ENCODE data around the gene PACSIN1. TPM values are rescaled to one million over a fixed set of nuclear protein-coding genes. Genes with fewer than 3 reads are reported as not detected.

PACSIN1 gene
- total RNA-seq, 1 experiment from 2014 or later = not detected

GRCh38 chr6:34578445-34579262 is 112.8 kb downstream of the PACSIN1 start:
- DNase-seq (ENCODE audit: low read depth, low spot score) = no peak
- in situ Hi-C loops (cut with HindIII; ENCODE audit: low pct_unique_long_range_greater_than_20kb, low sequenced_read_pairs) = no loop called here

DNA sequence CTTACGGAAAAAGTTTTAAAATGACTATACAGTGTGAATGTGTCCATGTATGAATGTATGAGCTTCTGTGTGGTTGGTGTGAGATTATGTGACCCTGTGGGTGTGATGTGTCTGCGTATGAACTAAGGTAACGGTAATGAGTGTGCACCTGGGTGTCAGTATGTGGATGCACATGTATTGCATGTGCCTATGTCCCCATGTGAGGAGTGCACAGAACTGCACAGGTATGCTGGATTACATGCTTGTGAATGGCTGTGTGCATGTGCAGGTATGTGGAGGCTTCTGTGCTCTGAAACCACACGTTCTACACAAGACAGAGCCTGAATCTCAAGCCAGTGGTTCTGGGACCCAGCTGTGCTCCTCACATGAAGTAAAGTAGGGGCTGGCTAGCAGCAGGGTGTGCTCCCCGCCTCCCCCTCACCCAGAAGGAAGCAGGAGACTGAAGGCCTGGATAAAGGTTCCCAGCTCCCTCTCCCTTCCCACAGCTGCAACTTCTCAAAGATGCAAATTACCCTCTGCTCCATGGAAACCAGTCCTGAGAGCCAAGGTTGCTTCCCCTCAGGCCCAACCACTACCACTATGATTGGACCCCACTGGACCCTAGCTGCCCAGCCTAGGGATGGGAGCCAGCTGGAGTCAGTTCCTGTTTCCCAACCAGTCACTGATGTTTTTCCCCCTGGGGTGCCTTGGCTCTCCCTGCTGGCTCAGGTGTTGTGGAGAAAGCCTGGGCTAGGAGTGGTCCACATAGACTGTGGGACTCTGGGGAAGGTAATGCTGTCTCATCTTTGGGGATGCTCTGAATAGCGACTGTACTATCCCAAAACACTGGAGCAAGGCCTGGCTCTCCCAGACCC is 115.1 kb downstream of the PACSIN1 start:
- no peak for DNase-seq (ENCODE audit: low read depth, low spot score)
- in situ Hi-C loops (cut with HindIII; ENCODE audit: low pct_unique_long_range_greater_than_20kb, low sequenced_read_pairs) = no loop called here

DNA sequence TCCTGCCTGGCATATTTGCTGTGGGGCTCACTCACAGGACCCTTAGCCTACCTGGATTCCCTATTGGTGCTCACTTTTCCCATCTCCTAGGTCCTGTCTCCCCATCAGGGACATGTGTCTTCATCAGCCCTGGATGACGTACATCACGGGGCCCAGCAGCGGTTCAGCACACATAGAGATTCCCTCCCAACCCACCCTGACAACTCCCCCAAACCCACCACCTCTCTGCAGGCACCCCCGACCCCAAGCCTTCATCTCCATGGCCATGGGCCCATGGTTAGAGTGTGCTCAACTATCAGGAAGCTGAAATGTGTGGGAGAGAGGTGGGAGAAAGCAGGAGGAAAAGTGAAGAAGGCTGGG is 115.7 kb downstream of the PACSIN1 start:
- DNase-seq (ENCODE audit: low read depth, low spot score) = no peak
- in situ Hi-C loops (cut with HindIII; ENCODE audit: low pct_unique_long_range_greater_than_20kb, low sequenced_read_pairs) = no loop called here

- in situ Hi-C loops (cut with HindIII; ENCODE audit: low pct_unique_long_range_greater_than_20kb, low sequenced_read_pairs) = no loop called here
- DNase-seq (ENCODE audit: low read depth, low spot score) = no peak
These were observed 117.6 kb downstream of the PACSIN1 start for GRCh38 chr6:34583461-34583860.

- in situ Hi-C loops (cut with HindIII; ENCODE audit: low pct_unique_long_range_greater_than_20kb, low sequenced_read_pairs) = no loop called here
These were observed 118.2 kb downstream of the PACSIN1 start for GRCh38 chr6:34583861-34584604.

GRCh38 chr6:34584694-34585093 is 118.8 kb downstream of the PACSIN1 start:
- in situ Hi-C loops (cut with HindIII; ENCODE audit: low pct_unique_long_range_greater_than_20kb, low sequenced_read_pairs) = no loop called here

More at GRCh38 chr6:34583861-34584604, 118.2 kb downstream of the PACSIN1 start:
- DNase-seq (ENCODE audit: low read depth, low spot score) = no peak

More at GRCh38 chr6:34584694-34585093, 118.8 kb downstream of the PACSIN1 start:
- DNase-seq (ENCODE audit: low read depth, low spot score) = no peak

Other genes starting within 250 kb of the PACSIN1 start
- 129 and 131 TPM in 2 replicates for gene HMGA1, start 229.2 kb upstream of the PACSIN1 start, total RNA-seq (2014; rRNA removed; shearing (Covaris generic))
- 63.5 and 66.6 TPM in 2 replicates for gene SMIM29, start 217.1 kb upstream of the PACSIN1 start, total RNA-seq (2014; rRNA removed; shearing (Covaris generic))
- 32.0 and 34.6 TPM in 2 replicates for gene NUDT3, start 73.4 kb upstream of the PACSIN1 start, total RNA-seq (2014; rRNA removed; shearing (Covaris generic))
- 2,553 and 2,938 TPM in 2 replicates for gene RPS10, start 40.0 kb upstream of the PACSIN1 start, total RNA-seq (2014; rRNA removed; shearing (Covaris generic))
- gene SPDEF, start 90.3 kb downstream of the PACSIN1 start, total RNA-seq (2014; rRNA removed; shearing (Covaris generic)) = not detected in 2 replicates
- gene ILRUN, start 230.7 kb downstream of the PACSIN1 start, total RNA-seq (2014; rRNA removed; shearing (Covaris generic)) = 34.7 and 37.5 TPM in 2 replicates

Data from SK-MEL-5 (cell line).